ENCODE measurements around the gene ZSCAN4.

DNA sequence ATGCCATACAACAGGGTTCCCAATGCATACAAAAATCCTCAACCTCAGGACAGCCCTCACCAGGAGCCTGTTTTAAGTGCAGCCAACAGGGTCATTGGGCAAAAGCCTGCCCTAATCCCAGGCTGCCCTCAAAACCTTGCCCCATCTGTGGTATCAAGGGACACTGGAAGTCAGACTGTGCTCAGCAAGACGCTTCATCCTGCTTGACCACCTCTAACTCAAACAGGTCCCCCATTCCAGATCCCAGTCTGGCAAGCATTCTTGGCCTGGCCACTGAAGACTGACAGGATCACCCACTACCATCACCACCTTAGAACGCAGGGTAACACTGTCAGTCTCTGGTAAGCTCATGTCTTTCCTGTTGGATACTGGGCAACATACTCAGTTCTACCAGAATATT is 15.0 kb upstream of the ZSCAN4 start:
- TF ChIP-seq POLR2AphosphoS5 (IDR thresholded peaks at IDR 0.05), result no peak
- no peak for TF ChIP-seq EP300 (conservative IDR thresholded peaks at IDR 0.05; ENCODE audit: poor library complexity, severe bottlenecking)
- TF ChIP-seq, protein P1, sequence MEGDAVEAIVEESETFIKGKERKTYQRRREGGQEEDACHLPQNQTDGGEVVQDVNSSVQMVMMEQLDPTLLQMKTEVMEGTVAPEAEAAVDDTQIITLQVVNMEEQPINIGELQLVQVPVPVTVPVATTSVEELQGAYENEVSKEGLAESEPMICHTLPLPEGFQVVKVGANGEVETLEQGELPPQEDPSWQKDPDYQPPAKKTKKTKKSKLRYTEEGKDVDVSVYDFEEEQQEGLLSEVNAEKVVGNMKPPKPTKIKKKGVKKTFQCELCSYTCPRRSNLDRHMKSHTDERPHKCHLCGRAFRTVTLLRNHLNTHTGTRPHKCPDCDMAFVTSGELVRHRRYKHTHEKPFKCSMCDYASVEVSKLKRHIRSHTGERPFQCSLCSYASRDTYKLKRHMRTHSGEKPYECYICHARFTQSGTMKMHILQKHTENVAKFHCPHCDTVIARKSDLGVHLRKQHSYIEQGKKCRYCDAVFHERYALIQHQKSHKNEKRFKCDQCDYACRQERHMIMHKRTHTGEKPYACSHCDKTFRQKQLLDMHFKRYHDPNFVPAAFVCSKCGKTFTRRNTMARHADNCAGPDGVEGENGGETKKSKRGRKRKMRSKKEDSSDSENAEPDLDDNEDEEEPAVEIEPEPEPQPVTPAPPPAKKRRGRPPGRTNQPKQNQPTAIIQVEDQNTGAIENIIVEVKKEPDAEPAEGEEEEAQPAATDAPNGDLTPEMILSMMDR (IDR thresholded peaks at IDR 0.05; ENCODE audit: poor library complexity, severe bottlenecking), result no peak
- TF ChIP-seq EZH2 (IDR thresholded peaks at IDR 0.05; ENCODE audit: borderline replicate concordance, insufficient read depth, low read length, poor library complexity, severe bottlenecking), result no peak
